H54 (cell line): ENCODE measurements around the gene CAPN8.

ENCODE experiments used
- DNase-seq: peaks from one replicate; pipeline ENCODE4 v3.0.0; 2011; ENCODE audit warnings: low spot score, mixed read lengths; ENCODE audit not compliant: insufficient read length
- FAIRE-seq: peaks from 3 replicates; lab custom pipeline; 2011; peaks lifted over from hg19 to GRCh38; lab: Jason Lieb, UNC
- POLR2A ChIP-seq: IDR thresholded peaks from 2 replicates; pipeline ENCODE4 v1.6.1; 2011; ENCODE audit warnings: low read depth, mild to moderate bottlenecking, low read length

CAPN8 gene

DNA sequence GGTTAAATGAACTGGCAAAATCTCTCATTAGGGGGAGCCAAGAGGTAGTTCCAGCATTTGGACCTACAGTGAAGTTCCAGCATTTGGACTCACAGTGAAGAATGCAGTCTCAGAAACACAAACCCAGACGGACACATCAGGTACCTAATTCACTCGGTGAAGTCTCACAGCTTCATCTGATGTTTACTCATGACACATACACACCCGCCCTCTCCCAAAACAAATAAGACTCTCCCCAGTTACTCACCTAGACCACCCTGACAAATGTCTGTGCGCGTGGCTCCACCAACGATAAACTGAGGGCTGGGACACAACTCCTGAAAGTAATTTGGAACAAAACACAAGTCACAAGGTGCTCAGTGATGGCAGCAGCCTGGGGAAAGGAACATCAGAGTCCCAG, 11.4 kb downstream of the CAPN8 start:
- no peak for DNase-seq
- no peak for FAIRE-seq
- TF ChIP-seq POLR2A, result no peak

DNA sequence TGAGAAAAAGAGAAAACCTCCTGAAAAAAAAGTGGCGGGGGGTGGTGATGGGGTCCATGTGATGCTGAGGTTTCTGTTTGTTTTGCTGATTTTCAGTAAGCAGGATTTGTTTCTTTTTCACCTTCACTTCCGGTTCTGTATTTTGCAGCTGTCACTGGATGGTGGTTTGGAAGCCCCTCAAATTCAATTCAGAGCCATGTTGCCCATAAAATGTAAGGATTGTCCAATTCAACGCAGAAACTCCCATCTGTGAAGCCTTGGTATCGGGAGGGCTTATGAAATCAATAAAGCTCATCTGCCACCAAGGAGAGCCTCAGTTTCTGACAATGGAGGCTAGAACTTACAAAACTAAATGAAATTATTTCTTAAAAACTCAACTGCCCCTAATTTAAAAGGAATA, 12.1 kb downstream of the CAPN8 start:
- no peak for TF ChIP-seq POLR2A
- FAIRE-seq (no peak), DNase-seq (no peak)

DNA sequence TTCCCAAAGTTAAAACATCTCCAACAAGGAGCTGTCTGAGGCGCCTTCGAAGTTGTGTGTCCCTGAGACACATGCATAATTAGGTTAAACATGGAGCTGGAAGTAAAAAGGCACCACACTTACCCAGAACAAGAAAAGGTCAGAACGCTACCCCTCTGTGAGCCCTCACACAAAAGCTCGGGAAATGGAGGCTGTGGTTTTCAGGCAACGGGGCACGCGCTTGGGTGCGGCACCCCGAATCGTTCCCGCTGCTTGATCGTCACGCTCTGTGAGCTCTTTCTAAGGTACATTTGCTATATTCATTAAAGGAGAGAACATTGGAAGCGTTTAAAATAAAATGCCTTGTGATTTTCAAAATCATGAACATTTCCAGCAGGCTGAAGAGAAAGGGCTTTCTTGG, 12.5 kb downstream of the CAPN8 start:
- TF ChIP-seq POLR2A, result no peak
- FAIRE-seq, result no peak

DNA sequence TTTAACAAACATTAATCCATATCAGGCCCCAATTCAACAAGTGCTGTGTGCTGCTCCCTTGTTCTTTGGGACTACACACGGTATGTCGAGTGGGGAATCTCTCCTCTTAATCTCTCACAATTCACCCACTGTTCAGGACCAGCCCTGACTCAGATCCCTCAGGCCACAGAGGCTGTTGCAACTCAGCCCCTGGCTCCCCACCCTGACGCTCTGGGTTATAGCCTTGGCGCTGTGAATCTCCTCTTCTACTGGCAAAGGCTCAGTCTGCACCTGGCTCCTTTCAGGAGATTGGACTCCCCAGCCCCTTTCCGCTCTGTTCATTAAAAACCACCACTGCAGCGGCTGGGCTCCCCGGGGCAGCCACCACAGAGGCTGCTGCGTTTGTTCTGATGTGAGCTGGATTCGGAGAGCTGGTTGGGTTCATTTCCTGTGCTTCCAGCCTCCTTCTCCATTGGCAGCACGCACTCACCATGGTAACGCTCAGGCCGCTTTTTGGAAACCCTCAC, 13.0 kb downstream of the CAPN8 start:
- DNase-seq (no peak), FAIRE-seq (no peak)
- TF ChIP-seq POLR2A, result no peak

More for the DNA sequence above, 12.5 kb downstream of the CAPN8 start:
- DNase-seq, result no peak

DNA sequence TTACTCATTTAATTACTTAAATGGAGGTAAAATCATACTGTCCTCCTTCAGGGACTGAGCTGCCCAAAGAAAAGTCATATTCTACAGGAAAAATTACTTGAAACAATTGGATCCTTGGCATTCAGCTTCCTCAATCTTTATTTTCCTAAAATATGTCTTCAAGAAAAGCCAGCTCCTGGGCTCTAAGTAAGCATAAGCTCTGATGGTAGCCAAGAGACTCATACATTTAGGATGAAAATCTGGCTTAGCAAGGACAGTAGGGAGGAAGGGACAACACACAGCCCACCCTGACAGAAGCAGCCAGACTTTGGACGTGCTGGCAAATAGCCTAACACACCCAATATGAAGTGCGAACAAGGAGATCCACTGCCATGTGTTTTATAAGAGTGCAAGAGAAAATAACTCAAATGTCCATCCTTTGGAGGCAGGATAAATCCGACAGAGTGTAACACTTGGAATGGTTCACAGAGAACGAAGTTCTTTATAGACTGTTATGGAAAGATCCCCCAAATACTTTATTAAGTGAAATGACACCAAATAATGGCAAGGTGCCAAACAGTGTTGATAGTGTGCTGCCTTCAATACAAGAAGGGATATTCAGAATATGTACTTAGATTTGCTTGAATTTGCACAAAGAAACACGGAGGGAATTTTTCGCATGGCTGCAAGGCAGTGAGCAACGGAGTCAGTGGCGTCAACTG, 14.1 kb downstream of the CAPN8 start:
- FAIRE-seq, result no peak
- TF ChIP-seq POLR2A, result no peak
- DNase-seq, result no peak

DNA sequence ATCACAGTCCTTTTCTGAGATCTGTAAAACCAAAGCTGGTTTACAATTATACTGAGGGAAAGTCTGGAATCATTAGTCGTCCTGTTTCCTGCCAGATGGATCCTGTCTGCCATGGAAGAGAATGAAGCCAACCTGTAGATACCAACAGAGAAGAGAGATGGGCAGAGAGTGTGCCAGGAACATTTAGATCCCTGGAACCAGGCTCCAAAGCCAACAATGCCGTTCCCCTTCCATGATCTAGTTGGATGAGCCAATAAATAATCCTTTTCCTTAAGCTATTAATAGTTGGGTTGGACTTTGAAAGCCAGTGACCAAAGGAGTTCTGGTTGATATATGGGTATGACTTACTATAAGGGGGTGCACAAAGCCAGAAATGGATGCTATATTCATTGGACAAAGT, 15.0 kb downstream of the CAPN8 start:
- FAIRE-seq (no peak), DNase-seq (no peak)
- TF ChIP-seq POLR2A, result no peak

DNA sequence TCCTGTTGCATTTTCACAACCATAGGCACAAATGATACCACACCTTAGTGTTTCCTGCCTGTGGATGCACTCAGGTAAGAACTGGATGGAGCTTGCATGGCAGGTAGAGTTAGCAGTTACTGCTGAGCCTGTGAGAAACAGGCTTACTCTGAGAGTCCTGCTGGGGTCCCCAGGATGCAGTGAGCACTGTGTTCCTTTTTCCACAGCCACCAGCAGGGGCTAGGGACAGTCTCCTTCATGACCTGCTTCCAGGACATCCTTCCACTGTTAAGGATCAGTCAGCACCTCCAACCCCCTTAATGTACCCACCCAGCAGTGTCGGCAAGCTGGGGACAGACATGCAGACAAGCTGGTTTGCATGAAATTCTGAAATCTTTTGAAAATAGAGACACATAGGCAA, 16.3 kb downstream of the CAPN8 start:
- no peak for TF ChIP-seq POLR2A
- FAIRE-seq (no peak), DNase-seq (no peak)

DNA sequence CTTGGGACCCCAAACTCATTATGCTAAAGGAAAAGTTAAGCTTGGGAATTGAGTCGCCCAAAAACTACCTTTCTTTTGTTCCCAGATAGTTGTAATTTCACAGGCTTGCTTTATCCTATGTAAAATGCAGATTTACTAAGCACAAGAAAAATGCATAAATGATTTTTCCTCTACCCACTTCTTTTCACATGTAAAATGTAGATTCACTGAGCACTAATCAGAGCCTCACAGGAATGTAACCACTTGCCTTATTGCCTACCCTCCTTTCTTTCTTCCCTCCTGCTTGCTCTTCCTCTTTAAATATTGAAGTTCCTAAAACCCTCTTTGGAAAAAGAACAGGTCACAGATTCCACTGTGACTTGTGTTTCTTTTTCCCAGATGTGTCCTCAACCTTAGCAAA, 18.3 kb downstream of the CAPN8 start:
- FAIRE-seq (no peak), DNase-seq (no peak)
- no peak for TF ChIP-seq POLR2A

DNA sequence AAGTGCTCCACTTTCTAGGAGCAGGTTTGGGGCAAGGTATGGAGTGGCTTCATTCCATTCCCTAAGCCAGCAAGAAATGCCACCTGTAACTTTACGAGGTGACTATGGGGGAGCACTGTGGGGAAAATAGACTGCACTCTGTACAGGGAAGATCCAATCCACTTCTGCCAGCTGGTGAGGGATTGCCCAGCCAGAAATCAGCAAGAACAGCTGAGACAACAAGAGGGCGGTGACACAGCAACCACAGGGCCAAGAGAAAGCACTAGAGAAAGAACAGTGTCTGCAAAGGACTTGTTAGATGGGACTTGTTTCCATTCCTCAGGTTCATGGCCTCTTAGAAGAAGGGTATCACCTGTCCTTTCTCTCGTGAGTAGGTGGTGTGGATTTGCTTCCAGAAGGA, 19.6 kb downstream of the CAPN8 start:
- FAIRE-seq, result no peak
- TF ChIP-seq POLR2A, result no peak

DNA sequence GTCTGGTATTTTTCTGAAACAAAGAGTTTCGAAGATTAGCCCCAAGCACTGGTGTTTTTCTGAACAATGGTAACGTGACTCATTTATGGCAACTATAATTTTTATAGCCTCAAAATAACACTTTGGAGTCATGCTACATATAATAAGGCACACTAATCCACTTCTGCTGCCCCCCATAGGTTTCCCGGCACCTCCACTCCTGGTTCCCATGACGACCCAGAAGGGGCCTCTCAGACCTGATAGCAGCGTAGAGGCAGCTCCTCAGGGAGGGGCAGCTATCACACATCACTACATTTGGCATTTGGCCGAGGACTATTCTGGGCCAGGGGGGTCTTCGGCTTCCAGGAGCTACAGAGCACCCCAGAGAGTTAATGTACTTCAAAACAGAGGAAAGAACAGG, 23.3 kb downstream of the CAPN8 start:
- FAIRE-seq (no peak), DNase-seq (no peak)
- no peak for TF ChIP-seq POLR2A

More for the DNA sequence above, 19.6 kb downstream of the CAPN8 start:
- no peak for DNase-seq

DNA sequence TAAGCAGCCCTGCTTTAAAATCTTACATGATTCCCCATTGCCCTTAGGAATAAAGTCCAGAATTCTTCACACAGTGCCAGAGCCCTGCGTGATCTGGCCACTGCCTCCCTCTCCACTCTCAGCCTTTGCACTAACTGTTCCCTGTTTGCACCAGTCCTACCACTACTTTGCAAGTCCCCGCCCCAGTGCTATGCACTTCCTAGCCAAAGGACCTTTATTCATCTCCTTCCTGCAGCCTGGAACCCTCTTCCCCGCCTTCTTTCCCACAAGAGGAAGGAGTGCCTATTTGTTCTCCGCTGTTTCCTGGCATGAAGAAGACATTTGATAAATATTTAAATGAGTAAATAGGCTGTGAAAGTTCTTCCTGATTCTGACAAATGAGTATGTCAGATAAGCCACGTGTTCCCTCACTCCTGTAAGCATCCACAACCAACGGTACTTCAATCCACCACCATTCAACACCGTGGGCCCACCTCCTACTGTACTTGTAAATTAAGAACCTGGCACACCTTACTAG, 23.9 kb downstream of the CAPN8 start:
- no peak for TF ChIP-seq POLR2A
- FAIRE-seq, result no peak
- no peak for DNase-seq

DNA sequence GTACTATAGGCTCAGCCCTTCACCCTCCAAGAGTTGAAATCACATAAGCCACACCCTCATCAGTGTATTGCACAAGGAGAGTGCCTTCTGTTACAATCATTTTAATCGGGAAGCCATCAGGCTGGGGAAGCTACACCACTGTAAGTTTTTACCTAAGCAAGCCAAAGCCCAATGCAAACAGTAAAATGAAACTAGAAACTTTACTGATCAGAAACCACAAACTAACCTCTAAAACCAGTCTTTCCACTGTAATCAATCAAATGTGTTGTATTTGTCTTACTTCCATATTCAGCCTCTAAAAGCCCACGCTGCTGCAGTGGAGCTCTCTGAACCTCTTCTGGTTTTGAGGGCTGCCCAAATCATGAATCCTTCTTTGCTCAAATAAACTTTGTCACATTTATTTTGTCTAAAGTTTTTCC, 26.2 kb downstream of the CAPN8 start:
- DNase-seq, result no peak
- FAIRE-seq, result no peak
- TF ChIP-seq POLR2A, result no peak

DNA sequence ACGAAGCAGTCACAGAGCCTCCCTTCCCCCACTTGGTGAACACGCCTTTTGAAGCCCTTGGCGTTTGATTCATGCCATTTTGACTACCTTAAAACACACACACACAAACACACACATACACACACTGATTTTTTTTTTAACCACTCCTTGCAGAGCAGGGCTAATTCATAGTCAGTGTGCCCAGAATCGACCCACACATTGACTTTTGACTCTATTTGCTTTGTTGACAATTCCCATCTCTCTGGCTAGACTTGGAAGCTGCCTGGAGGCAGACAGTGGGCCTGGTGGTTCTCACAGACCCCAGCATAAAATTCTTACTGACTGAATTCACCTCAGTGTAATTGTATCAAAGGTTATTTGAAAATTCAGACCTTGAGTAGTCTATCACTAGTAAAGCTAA, 30.3 kb downstream of the CAPN8 start:
- no peak for FAIRE-seq
- TF ChIP-seq POLR2A, result no peak

DNA sequence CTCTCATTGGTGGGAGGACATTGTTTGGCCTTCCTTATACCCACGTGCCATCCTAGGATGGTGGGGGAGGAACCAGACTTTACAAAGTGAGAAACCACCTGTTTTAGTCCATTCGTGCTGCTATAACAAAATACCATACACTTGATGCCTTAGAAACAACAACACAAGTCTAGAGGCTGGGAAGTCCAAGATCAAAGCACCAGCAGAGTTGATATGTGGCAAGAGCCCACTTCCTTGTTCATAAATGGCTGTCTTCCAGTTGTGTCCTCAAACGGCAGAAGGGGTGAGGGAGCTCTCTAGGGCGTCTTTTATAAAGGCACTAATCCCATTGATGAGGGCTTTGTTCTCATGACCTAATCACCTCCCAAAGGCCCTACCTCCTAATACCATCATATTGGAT, 31.1 kb downstream of the CAPN8 start:
- no peak for DNase-seq
- FAIRE-seq, result no peak
- TF ChIP-seq POLR2A, result no peak

More for the DNA sequence above, 30.3 kb downstream of the CAPN8 start:
- DNase-seq, result no peak

DNA sequence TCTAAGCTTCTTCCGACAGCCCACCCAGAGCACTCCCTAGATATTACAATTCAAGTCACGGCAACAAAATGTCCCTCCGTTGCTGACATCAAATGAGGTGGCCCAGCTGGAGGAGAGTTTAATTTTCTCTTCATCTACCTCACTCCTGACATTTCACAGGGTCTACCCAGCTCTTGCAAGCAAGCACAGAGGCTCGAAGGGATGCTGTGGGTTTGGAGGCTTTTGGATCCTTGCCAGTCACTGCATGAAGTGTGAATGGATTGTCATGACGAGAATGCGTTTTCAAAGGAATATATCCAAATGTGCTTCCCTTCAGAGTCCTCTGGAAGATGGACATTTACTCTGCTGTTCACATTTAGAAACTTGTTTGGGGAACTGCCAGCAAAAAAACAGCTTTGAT, 33.5 kb downstream of the CAPN8 start:
- DNase-seq (no peak), FAIRE-seq (no peak)
- TF ChIP-seq POLR2A, result no peak
